Measurements from ENCODE around the gene SSX2IP. TPM values are rescaled to one million over a fixed set of nuclear protein-coding genes. Genes with fewer than 3 reads are reported as not detected.

Gene SSX2IP
- total RNA-seq, 6 experiments from 2014 or later = 78.3 to 128 (median 121) TPM

DNA sequence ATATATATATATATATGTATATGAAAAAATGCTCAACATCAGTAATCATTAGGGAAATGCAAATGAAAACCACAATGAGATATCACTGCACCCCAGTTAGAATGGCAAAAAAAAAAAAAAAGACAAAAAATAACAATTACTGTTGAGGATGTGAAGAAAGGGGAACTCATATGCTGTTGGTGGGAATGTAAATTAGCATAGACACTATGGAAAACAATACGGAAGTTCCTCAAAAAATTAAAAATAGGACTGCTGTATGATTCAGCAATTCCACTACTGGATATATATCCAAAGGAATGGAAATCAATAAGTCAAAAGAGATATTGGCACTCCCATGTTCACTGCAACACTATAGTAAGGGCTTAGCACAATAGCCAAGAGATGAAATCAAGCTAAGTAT lies 74.5 kb downstream of the SSX2IP start:
- H3K36me3 Mint-ChIP-seq (ENCODE audit: low read depth) = peaks cover 23% of the 10 kb centered on the region

GRCh38 chr1:84613887-84614286 lies 76.4 kb downstream of the SSX2IP start:
- Mint-ChIP-seq H3K9me3 (peaks cover 24% of the 10 kb centered on the region), H3K4me3 (no peak overlapping the region), H3K36me3 (ENCODE audit: low read depth) (peaks cover 23% of the 10 kb centered on the region), H3K4me1 (ENCODE audit: low read depth) (peaks cover 19% of the 10 kb centered on the region), H3K27ac (no peak overlapping the region), H3K27me3 (ENCODE audit: insufficient read depth) (no peaks in the 10 kb centered on the region)
- DNase-seq = no peak
- no peak for TF ChIP-seq CTCF (IDR thresholded peaks at IDR 0.05)

More for the DNA sequence above, 74.5 kb downstream of the SSX2IP start:
- DNase-seq = no peak
- Mint-ChIP-seq H3K27me3 (ENCODE audit: insufficient read depth) (peaks cover 1% of the 10 kb centered on the region; the same call in 1 of the 2 replicates), H3K4me3 (no peak overlapping the region), H3K9me3 (peaks cover 24% of the 10 kb centered on the region), H3K4me1 (ENCODE audit: low read depth) (peaks cover 38% of the 10 kb centered on the region), H3K27ac (no peak overlapping the region)
- TF ChIP-seq CTCF (IDR thresholded peaks at IDR 0.05) = no peak

DNA sequence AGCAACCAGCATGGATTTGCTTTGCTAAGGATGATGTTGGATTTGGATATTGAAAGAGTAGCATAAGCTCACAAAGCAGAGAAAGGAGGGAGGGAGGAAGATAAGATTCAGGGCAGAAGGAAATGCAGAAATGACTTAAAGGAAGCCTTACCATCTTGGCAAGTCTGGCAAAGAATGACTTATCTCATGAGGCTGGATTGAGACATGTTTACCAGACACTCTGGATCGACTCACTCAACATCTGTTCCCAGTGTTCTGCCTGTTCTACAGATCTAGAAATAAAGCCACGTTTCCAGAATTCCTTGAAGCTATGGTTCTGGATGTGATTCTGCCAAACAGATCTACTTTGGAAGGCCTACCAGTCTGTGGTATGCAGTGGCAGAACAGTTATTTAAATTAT lies 77.2 kb downstream of the SSX2IP start:
- no peak for DNase-seq
- no peak for TF ChIP-seq CTCF (IDR thresholded peaks at IDR 0.05)
- Mint-ChIP-seq H3K27me3 (ENCODE audit: insufficient read depth) (no peaks in the 10 kb centered on the region), H3K27ac (no peak overlapping the region), H3K4me1 (ENCODE audit: low read depth) (peaks cover 18% of the 10 kb centered on the region), H3K4me3 (no peak overlapping the region), H3K9me3 (peaks cover 24% of the 10 kb centered on the region), H3K36me3 (ENCODE audit: low read depth) (peaks cover 23% of the 10 kb centered on the region)

- H3K4me1 Mint-ChIP-seq (ENCODE audit: low read depth) = peaks cover 19% of the 10 kb centered on the region
- peaks cover 23% of the 10 kb centered on the region for H3K36me3 Mint-ChIP-seq (ENCODE audit: low read depth)
- no peaks in the 10 kb centered on the region for H3K27me3 Mint-ChIP-seq (ENCODE audit: insufficient read depth)
- DNase-seq = peak; percentile 12
- H3K9me3 Mint-ChIP-seq = peaks cover 24% of the 10 kb centered on the region
- peak overlapping the region; percentile 62 for H3K4me3 Mint-ChIP-seq
- peak overlapping the region; percentile 72 for H3K27ac Mint-ChIP-seq
- TF ChIP-seq CTCF (IDR thresholded peaks at IDR 0.05) = no peak
These were observed 78.5 kb downstream of the SSX2IP start for GRCh38 chr1:84611796-84612195.

GRCh38 chr1:84611091-84611490 lies 79.2 kb downstream of the SSX2IP start:
- peak overlapping the region; percentile 72 for H3K27ac Mint-ChIP-seq
- TF ChIP-seq CTCF (IDR thresholded peaks at IDR 0.05) = no peak
- H3K4me1 Mint-ChIP-seq (ENCODE audit: low read depth) = peaks cover 24% of the 10 kb centered on the region
- no peak for DNase-seq
- no peaks in the 10 kb centered on the region for H3K27me3 Mint-ChIP-seq (ENCODE audit: insufficient read depth)
- H3K9me3 Mint-ChIP-seq = peaks cover 24% of the 10 kb centered on the region
- no peak overlapping the region for H3K4me3 Mint-ChIP-seq
- peaks cover 23% of the 10 kb centered on the region for H3K36me3 Mint-ChIP-seq (ENCODE audit: low read depth)

DNA sequence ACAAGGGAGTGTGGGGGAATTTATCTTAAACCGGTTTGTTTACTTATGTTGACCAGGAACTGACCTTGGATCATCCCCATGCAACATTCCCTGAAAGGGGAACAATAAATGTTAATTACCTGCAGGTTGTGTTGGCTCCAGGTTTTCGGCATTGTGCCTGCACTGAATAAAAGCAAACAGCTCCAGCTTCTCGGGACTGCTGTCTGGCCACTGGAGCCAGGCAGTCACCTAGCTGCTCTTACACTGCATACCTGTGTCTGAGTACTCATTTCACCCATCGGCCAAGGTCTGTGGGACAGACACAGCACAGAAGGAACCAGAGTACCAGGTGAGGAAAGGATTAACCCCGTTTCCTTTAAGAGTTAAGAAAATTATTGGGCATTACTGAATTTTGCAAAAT lies 83.3 kb downstream of the SSX2IP start:
- no peaks in the 10 kb centered on the region; the same call in 1 of the 2 replicates for H3K9me3 Mint-ChIP-seq
- no peak overlapping the region for H3K27ac Mint-ChIP-seq
- peaks cover 46% of the 10 kb centered on the region for H3K4me1 Mint-ChIP-seq (ENCODE audit: low read depth)
- H3K4me3 Mint-ChIP-seq = no peak overlapping the region
- no peak for TF ChIP-seq CTCF (IDR thresholded peaks at IDR 0.05)
- DNase-seq = no peak
- H3K36me3 Mint-ChIP-seq (ENCODE audit: low read depth) = no peaks in the 10 kb centered on the region; the same call in 1 of the 2 replicates
- H3K27me3 Mint-ChIP-seq (ENCODE audit: insufficient read depth) = no peaks in the 10 kb centered on the region
